ENCODE data around the gene SORCS2.

DNA sequence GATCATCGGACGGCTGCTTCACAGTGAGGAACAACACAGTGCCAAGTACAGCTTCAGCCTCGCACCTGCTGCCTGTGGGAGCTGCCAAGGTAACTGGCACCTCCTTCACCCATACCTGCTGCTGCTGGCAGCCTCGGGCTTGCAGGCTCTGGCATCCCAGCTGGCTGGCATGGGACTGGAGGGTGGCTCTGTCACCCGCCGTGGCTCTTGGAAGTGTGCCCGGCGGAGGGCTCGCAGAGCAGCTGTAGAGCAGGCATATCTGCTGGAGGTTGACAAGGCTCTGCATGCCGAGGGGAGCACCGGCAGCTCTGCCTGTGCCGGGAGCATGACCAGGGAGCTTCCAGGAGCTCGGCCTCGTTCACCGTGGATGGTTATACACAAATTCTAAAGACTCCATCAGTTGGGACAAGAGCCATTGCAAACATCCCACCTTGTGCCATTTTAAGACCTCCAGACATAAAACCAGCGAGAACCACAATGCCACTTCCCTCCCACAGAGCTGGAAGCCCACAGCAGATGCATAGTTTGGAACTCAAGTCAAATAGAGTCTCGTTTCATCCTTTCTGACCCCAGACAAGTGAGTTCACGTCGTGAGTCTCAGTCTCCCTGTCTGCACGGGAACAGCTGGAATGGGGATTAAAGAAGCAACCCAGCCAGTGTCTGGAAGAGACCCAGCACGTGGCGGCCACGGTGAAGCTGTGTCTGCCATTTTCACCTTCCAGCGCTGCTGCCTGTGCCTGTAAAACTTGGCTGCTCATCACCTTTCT lies 326.7 kb downstream of the SORCS2 start:
- TF ChIP-seq ZNF629 (tag by site-specific recombination; IDR thresholded peaks at IDR 0.05) (no peak), TCF7L2 (IDR thresholded peaks at IDR 0.05; ENCODE audit: borderline replicate concordance, low read depth, low read length) (no peak), ZNF24 (tag by site-specific recombination; IDR thresholded peaks at IDR 0.05) (no peak), BCL11A (tag by site-specific recombination; IDR thresholded peaks at IDR 0.05; ENCODE audit: low read depth) (no peak)
- TF ChIP-seq, protein P1, sequence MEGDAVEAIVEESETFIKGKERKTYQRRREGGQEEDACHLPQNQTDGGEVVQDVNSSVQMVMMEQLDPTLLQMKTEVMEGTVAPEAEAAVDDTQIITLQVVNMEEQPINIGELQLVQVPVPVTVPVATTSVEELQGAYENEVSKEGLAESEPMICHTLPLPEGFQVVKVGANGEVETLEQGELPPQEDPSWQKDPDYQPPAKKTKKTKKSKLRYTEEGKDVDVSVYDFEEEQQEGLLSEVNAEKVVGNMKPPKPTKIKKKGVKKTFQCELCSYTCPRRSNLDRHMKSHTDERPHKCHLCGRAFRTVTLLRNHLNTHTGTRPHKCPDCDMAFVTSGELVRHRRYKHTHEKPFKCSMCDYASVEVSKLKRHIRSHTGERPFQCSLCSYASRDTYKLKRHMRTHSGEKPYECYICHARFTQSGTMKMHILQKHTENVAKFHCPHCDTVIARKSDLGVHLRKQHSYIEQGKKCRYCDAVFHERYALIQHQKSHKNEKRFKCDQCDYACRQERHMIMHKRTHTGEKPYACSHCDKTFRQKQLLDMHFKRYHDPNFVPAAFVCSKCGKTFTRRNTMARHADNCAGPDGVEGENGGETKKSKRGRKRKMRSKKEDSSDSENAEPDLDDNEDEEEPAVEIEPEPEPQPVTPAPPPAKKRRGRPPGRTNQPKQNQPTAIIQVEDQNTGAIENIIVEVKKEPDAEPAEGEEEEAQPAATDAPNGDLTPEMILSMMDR (tag by site-specific recombination; IDR thresholded peaks at IDR 0.05), result no peak

All from HEK293 (cell line).